IMR-90 (cell line): ENCODE data around the gene LDLRAD3. TPM values are rescaled to one million over a fixed set of nuclear protein-coding genes. Genes with fewer than 3 reads are reported as not detected.

Experiments
- ATAC-seq: fragments of 200-7000 bp; cut with Tn5 transposase; 2 replicates; pipeline ENCODE4 v1.9.1; 2020; ENCODE audit warnings: low read depth, mild to moderate bottlenecking, moderate library complexity
- BruUV-seq: library from RNA; stranded (reverse); fragments of 400-500 nt; replicated peaks from 2 replicates; lab custom pipeline; 2021; lab: Mats Ljungman, UMichigan
- CTCF ChIA-PET: fragments of 300-600 bp; formaldehyde crosslinking; extraction: SDS; loops from one replicate; lab custom pipeline; 2021; ENCODE audit warnings: antibody characterized with exemption; lab: Yijun Ruan, JAX
- POLR2A ChIA-PET: fragments of 300-600 bp; sonication (Branson Sonifier 250); formaldehyde crosslinking; loops from one replicate; lab custom pipeline; 2022; ENCODE audit warnings: antibody characterized with exemption; ENCODE audit not compliant: unreplicated experiment; lab: Charles Lee
- DNase-seq: peaks from one replicate; pipeline ENCODE4 v3.0.0; 2013
- H2AFZ ChIP-seq: replicated peaks from 2 replicates; pipeline ENCODE3; 2013; ENCODE audit warnings: low read length, mild to moderate bottlenecking; ENCODE audit not compliant: poor library complexity
- H2AK5ac ChIP-seq: 2 replicates; pipeline ENCODE4 v1.6.1; 2013; ENCODE audit warnings: low read depth, low read length, inconsistent platforms
- H2AK9ac ChIP-seq: replicated peaks from 2 replicates; pipeline ENCODE3; 2013; ENCODE audit warnings: mild to moderate bottlenecking, low read depth, low read length, moderate library complexity; ENCODE audit not compliant: poor library complexity
- H2BK120ac ChIP-seq: 2 replicates; pipeline ENCODE4 v1.6.1; 2013; ENCODE audit warnings: low read depth, low read length, inconsistent platforms
- H2BK15ac ChIP-seq: 3 replicates; pipeline ENCODE4 v1.6.1; 2013; ENCODE audit warnings: low read depth, low read length, inconsistent platforms
- H2BK20ac ChIP-seq: 2 replicates; pipeline ENCODE4 v1.6.1; 2013; ENCODE audit warnings: low read depth, mild to moderate bottlenecking, inconsistent platforms, low read length, moderate library complexity
- H2BK5ac ChIP-seq: 2 replicates; pipeline ENCODE4 v1.6.1; 2013; ENCODE audit warnings: mild to moderate bottlenecking, low read depth, low read length, inconsistent platforms; ENCODE audit not compliant: poor library complexity, severe bottlenecking
- H3K14ac ChIP-seq: replicated peaks from 2 replicates; pipeline ENCODE4 v1.6.1; 2013; ENCODE audit warnings: low read depth, low read length, inconsistent platforms
- H3K18ac ChIP-seq: 2 replicates; pipeline ENCODE4 v1.6.1; 2013; ENCODE audit warnings: low read depth, low read length, control low read depth
- H3K23ac ChIP-seq: 2 replicates; pipeline ENCODE4 v1.6.1; 2013; ENCODE audit warnings: low read depth, low read length, inconsistent platforms
- H3K27ac ChIP-seq: 2 replicates; pipeline ENCODE4 v1.5.1; 2013; ENCODE audit warnings: mild to moderate bottlenecking, control low read depth, low read length; ENCODE audit not compliant: insufficient read depth
- H3K27me3 ChIP-seq: 2 replicates; pipeline ENCODE4 v1.6.1; 2013; ENCODE audit warnings: low read length; ENCODE audit not compliant: control insufficient read depth, insufficient read depth
- H3K36me3 ChIP-seq: 2 replicates; pipeline ENCODE4 v1.6.1; 2013; ENCODE audit warnings: low read length, mixed read lengths; ENCODE audit not compliant: control insufficient read depth, insufficient read depth
- H3K4ac ChIP-seq: 2 replicates; pipeline ENCODE4 v1.6.1; 2013; ENCODE audit warnings: low read depth, low read length, inconsistent platforms
- H3K4me1 ChIP-seq: 2 replicates; pipeline ENCODE4 v1.6.1; 2013; ENCODE audit warnings: low read length, mixed read lengths; ENCODE audit not compliant: control insufficient read depth, insufficient read depth
- H3K4me2 ChIP-seq: 2 replicates; pipeline ENCODE4 v1.6.1; 2013; ENCODE audit warnings: low read depth, mild to moderate bottlenecking, control low read depth, low read length, moderate library complexity
- H3K4me3 ChIP-seq: 2 replicates; pipeline ENCODE4 v1.5.1; 2013; ENCODE audit warnings: low read depth, mild to moderate bottlenecking, control low read depth, low read length, moderate library complexity; ENCODE audit not compliant: insufficient read depth
- H3K56ac ChIP-seq: 2 replicates; pipeline ENCODE4 v1.6.1; 2013; ENCODE audit warnings: low read length, inconsistent platforms; ENCODE audit not compliant: insufficient read depth; ENCODE audit errors: extremely low read depth
- H3K79me1 ChIP-seq, 2 experiments: 2 replicates each; pipeline ENCODE4 v1.6.1; 2013; ENCODE audit warnings: low read length in 2 of 2, inconsistent platforms in 1 of 2, low read depth in 1 of 2
- H3K9ac ChIP-seq: 2 replicates; pipeline ENCODE4 v1.6.1; 2013; ENCODE audit warnings: low read depth, low read length, control low read depth
- H3K9me1 ChIP-seq: 2 replicates; pipeline ENCODE4 v1.6.1; 2013; ENCODE audit warnings: low read length, inconsistent platforms; ENCODE audit not compliant: insufficient read depth
- H3K9me3 ChIP-seq: 2 replicates; pipeline ENCODE4 v1.6.1; 2013; ENCODE audit warnings: low read length; ENCODE audit not compliant: control insufficient read depth, insufficient read depth
- H4K20me1 ChIP-seq: 2 replicates; pipeline ENCODE4 v1.6.1; 2013; ENCODE audit warnings: low read length, inconsistent platforms; ENCODE audit not compliant: insufficient read depth
- H4K5ac ChIP-seq: 2 replicates; pipeline ENCODE4 v1.6.1; 2013; ENCODE audit warnings: mild to moderate bottlenecking, low read depth, low read length, control low read depth
- H4K8ac ChIP-seq, 2 experiments: 2 replicates each; pipeline ENCODE4 v1.6.1; 2013; ENCODE audit warnings: low read depth in 2 of 2, low read length in 2 of 2, control low read depth in 1 of 2, inconsistent platforms in 1 of 2
- H4K91ac ChIP-seq: 2 replicates; pipeline ENCODE4 v1.6.1; 2013; ENCODE audit warnings: low read depth, low read length, inconsistent platforms; ENCODE audit not compliant: insufficient read depth
- BHLHE40 ChIP-seq: fragments of 150-350 bp; IDR thresholded peaks from 2 replicates; pipeline ENCODE4 v1.6.1; 2016; ENCODE audit warnings: mild to moderate bottlenecking, low read depth, low read length
- WGBS, 2 experiments: methylation state at CpG; one replicate each; pipeline versions ENCODE4 v1.1.5 to v1.1.7; 2013; ENCODE audit warnings: missing lambda C conversion rate in 2 of 2; ENCODE audit not compliant: insufficient read length in 1 of 2; ENCODE audit errors: extremely low coverage in 2 of 2; 5-methylcytosine and 5-hydroxymethylcytosine counted together
- dilution Hi-C: fragments of 300-500 bp; cut with HindIII; formaldehyde crosslinking; loops from one replicate; pipeline ENCODE4 v1.14.3; 2018; ENCODE audit warnings: low sequenced_read_pairs; ENCODE audit not compliant: unreplicated experiment
- in situ Hi-C: fragments of 300-500 bp; cut with MboI; formaldehyde crosslinking; loops from 3 replicates; pipeline ENCODE4 v1.14.3; 2019; ENCODE audit warnings: low sequenced_read_pairs, inconsistent platforms, mixed read lengths
- intact Hi-C: fragments of 100-400 bp; cut with micrococcal nuclease; formaldehyde crosslinking; loops from 2 replicates; pipeline ENCODE4 v1.10.0; 2022
- polyA plus RNA-seq, 3 experiments: library from polyadenylated mRNA; depleted of rRNA; stranded (reverse); fragments of >200 nt; gene quantifications; 2 replicates each; pipeline ENCODE4 v1.2.3, GENCODE V29; 2012; ENCODE audit warnings: low replicate concordance in 1 of 3
- total RNA-seq: library from RNA; depleted of rRNA; stranded (reverse); fragments of >200 nt; gene quantifications from 2 replicates; pipeline ENCODE4 v1.2.3, GENCODE V29; 2012

LDLRAD3 gene
- total and polyA plus RNA-seq, 2 of the 4 experiments (the other 2 are of a cell fraction) = 2.7 to 6.4 TPM

- no CpG with 5 or more reads among the region's 5 CpGs for WGBS, 2 experiments
Observed at GRCh38 chr11:36271794-36272407, 328.0 kb downstream of the LDLRAD3 start.

More at GRCh38 chr11:36271794-36272407, 328.0 kb downstream of the LDLRAD3 start:
- no peak overlapping the region for H3K56ac ChIP-seq
- dilution Hi-C loops = no loop called here
- H3K4me3 ChIP-seq = no peak overlapping the region
- no peak overlapping the region for H3K4me2 ChIP-seq
- H3K23ac ChIP-seq = no peak overlapping the region
- POLR2A ChIA-PET = no interaction called here
- no peak overlapping the region for H2BK15ac ChIP-seq
- no peak overlapping the region for H2AFZ ChIP-seq
- H3K18ac ChIP-seq = no peak overlapping the region
- intact Hi-C loops = no loop called here
- H4K8ac ChIP-seq = no peak overlapping the region
- DNase-seq (no peak), ATAC-seq (no peak)
- no peak overlapping the region for H2AK5ac ChIP-seq
- H3K4ac ChIP-seq = no peak overlapping the region
- no peaks in the 10 kb centered on the region for H4K20me1 ChIP-seq
- no peak overlapping the region for H3K27ac ChIP-seq
- no peaks in the 10 kb centered on the region for H3K79me1 ChIP-seq
- BruUV-seq = no TSS peak
- H2BK20ac ChIP-seq = no peak overlapping the region
- H3K4me1 ChIP-seq = no peaks in the 10 kb centered on the region
- no peak overlapping the region for H4K91ac ChIP-seq
- no peak overlapping the region for H2AK9ac ChIP-seq
- H4K5ac ChIP-seq = no peak overlapping the region
- peaks cover 5% of the 10 kb centered on the region; the same call in 1 of the 2 replicates for H3K9me1 ChIP-seq
- H3K36me3 ChIP-seq = peaks cover 28% of the 10 kb centered on the region
- no peaks in the 10 kb centered on the region for H3K27me3 ChIP-seq
- no peak for TF ChIP-seq BHLHE40
- no peak overlapping the region for H3K9ac ChIP-seq
- CTCF ChIA-PET = no interaction called here
- in situ Hi-C loops = no loop called here
- H3K9me3 ChIP-seq = no peaks in the 10 kb centered on the region
- no peak overlapping the region for H2BK5ac ChIP-seq
- no peak overlapping the region for H3K14ac ChIP-seq
- H2BK120ac ChIP-seq = no peak overlapping the region
